GM18909 (cell line): ENCODE results near the gene ERCC1.

Source experiments
- ATAC-seq: cut with Tn5 transposase; IDR thresholded peaks from one replicate; pipeline ENCODE4 v1.9.1; 2021; ENCODE audit warnings: mild to moderate bottlenecking; ENCODE audit not compliant: unreplicated experiment, poor library complexity

Gene ERCC1

GRCh38 chr19:45423589-45424190 lies at the start of gene ERCC1:
TSS of gene ERCC1 (minus strand) at chr19:45423917. CDS start at chr19:45423374, 543 bp downstream.
- peak; percentile 68 for ATAC-seq

DNA sequence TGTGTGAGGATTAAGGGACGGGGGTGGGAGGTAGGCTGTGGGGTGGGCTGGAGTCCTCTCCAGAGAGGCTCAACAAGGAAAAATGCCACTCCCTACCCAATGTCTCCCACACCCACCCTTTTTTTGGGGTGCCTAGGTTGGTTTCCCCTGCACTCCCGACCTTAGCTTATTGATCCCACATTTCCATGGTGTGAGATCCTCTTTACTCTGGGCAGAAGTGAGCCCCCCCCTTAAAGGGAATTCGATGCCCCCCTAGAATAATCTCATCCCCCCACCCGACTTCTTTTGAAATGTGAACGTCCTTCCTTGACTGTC lies 49.6 kb upstream of the ERCC1 start:
- ATAC-seq = no peak

- ATAC-seq = no peak
These were observed 49.0 kb upstream of the ERCC1 start for GRCh38 chr19:45472563-45473366.

DNA sequence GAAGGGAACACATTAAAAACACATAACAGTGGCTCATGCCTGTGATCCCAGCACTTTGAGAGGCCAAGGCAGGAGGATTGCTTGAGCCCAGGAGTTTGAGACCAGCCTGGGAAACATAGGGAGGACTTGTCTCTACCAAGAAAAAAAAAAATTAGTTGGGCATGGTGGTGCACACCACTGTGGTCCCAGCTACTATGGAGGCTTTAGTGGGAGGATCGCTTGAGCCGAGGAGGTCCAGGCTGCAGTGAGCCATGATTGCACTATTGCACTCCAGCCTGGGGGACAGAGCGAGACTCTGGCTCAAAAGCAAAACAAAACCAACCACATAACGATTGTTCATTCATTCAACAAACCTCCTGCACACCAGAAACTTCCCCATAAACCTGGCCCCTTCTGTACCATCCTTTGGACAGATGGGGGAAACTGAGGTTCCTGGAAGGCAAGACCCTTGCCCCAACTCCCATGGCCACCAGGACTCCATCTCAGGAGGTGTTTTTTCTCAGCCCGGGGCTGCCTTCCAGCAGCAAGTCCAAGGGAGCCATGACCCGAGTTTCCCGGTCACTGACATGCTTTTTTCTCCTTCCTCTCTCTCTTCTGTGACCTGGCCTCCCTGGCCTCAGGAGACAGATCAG lies 48.3 kb upstream of the ERCC1 start:
- no peak for ATAC-seq

- ATAC-seq = no peak
These were observed 47.6 kb upstream of the ERCC1 start for GRCh38 chr19:45471111-45471930.

DNA sequence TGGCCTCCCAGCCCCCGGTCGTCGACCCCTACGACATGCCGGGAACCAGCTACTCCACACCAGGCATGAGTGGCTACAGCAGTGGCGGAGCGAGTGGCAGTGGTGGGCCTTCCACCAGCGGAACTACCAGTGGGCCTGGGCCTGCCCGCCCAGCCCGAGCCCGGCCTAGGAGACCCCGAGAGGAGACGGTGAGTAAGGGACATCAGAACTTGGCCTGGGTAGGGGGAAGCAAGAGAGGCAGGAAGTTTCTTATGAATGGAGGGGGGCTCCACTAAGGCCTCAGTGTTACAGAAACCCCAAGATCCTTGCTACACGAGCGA lies 47.0 kb upstream of the ERCC1 start:
- ATAC-seq = no peak

DNA sequence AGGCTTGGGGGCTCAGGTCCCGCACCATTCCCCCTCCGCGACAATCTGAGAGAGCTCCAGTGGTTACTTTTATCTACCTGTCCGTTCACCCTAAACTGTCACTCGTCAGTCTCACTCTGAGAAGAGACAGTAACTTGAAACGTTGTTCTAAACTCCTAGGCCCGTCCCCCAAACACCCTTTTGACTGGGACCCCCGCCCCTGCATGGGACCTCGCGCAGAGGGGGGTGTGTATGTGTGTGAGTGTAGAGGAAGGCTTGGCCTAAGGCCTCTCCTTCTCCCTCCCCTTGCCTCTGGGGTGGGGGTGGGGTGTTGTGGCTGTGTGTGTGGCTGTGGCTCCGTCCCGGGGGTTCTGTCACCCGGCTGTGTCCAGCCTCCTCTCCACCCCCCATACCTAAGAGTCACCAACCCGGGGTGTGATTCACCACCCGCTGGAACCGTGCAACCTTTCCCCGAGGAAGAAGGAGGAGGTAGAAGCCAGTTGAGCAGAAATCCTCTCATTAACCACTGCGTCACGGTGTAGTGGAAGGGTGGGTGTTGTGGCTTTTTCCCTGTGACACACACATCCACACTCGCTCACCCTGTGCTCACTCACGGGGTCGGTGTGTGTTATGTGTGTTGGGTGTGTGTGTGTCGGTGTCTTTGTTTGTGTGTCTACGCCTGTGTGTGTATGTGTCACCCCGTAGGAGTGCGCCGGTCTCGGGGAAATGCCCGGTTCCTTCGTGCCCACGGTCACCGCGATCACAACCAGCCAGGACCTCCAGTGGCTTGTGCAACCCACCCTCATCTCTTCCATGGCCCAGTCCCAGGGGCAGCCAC lies 46.4 kb upstream of the ERCC1 start:
- ATAC-seq = no peak

DNA sequence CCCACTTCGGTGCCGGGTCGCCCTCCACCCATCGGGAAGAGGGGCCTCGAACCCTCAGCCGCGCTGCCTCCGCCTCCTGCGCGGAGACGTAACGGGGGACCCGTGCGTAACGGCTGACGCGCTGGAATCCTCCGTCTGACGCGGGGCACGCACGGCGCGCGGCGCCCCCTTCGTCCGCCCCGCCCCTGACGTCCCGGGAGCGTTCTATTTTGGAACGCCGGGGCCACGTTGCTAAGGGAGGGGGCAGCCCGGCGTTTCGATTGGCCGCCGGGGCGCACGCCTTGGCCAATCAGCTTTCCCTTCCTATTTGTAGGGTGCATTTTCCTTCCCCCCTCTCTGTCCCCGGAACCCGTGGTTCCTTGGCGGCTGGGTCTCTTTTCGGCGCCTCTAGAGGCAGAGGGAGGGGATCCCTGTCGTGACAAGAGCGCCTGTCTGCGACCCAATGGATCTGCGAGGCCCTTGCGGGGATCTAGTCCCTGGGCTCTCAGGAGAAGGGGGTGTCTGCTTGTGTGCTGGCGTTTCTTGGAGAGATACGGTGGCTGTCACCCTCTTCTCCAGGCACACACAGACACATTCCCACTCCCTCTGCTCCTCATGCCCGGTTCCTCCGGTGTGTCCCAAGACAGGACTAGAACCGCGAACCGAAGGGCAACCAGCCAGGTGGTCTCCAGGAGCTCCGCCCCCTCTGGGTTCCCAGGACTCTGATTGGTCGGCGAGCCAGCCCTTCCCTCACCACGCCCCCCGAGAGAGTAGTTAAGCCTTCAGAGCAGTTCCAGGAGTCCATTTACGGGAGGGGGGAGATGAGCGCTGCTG lies 45.6 kb upstream of the ERCC1 start:
- peak; percentile 56 for ATAC-seq

GRCh38 chr19:45468803-45469131 lies 45.0 kb upstream of the ERCC1 start:
- ATAC-seq = peak; percentile 24

GRCh38 chr19:45468159-45468651 lies 44.5 kb upstream of the ERCC1 start:
- ATAC-seq = peak; percentile 13

DNA sequence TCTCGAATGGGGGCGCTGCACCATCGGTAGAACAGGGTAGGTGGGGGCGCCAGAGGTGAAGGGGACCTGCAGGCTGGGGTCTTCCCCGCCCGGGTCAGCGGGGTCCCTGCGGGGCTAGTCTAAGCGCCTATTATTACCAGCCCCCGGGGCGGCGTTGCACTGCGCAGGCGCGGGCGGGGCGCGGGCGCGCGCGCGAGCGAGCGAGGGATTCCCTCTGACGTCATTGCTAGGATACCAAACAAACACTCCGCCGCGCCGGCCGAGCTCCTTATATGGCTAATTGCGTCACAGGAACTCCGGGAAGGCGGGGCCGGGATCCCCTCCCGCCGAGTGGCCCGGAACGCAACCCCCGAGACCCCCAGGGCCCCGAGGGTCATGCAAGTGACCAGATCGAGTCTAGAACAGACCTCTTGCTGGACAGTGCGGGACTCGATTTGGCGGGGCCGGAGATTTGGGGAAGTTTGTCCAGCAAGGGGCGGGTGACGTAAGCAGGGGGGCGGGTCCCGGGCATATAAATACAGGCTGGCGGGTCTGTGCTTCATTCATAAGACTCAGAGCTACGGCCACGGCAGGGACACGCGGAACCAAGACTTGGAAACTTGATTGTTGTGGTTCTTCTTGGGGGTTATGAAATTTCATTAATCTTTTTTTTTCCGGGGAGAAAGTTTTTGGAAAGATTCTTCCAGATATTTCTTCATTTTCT lies 43.9 kb upstream of the ERCC1 start, which contains the start of gene FOSB:
FOSB (plus strand) TSS at position 541 of the 703 bp plus-strand sequence. CDS start 591 bp downstream, outside the sequence.
- peak; percentile 61 for ATAC-seq

- ATAC-seq = no peak
These were observed 43.4 kb upstream of the ERCC1 start for GRCh38 chr19:45467115-45467455.

DNA sequence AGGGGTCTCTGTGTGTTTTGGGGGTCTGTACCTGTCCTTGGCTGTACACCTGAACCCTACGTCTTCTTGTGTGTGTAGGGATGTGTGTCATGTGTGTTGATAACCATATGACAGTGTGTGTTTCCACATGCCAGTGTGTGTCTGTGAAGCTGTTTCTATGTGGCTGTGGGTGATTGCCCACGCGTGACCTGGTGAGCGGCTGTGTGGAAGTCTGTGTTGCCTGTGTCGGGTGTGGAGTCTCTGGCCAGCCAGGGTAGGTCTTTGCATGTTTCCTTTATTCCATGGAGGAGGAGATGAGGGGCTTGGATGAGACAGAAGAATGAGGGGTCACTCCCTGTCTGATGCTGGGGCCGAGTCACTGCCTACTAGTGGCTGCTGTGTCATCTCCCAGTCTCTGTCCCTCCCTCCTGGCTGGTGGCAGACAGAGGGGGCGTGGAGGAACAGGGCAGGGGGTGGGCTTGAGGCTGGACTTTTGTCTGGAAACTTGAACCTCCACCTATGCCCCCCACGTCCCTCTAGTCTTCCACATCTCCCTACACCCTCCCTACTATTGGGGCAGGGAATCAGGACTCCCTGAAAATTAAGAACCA lies 41.2 kb upstream of the ERCC1 start:
- no peak for ATAC-seq

DNA sequence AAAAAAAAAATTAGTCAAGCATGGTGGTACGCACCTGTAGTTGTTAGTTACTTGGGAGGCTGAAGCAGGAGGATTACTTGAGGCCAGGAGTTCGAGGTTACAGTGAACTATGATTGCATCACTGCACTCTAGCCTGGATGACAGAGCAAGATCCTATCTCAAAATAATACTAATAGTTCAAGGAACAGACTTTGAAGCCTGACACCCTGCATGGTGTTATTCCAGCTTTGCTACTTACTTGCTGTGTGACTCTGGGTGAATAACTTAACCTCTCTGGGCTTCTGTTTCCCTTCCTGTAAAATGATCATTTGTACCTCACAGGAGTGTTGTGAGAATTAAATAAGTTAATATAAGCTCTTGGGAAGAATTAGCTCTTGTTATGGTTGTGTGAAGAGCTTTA lies 40.6 kb upstream of the ERCC1 start:
- ATAC-seq = no peak

DNA sequence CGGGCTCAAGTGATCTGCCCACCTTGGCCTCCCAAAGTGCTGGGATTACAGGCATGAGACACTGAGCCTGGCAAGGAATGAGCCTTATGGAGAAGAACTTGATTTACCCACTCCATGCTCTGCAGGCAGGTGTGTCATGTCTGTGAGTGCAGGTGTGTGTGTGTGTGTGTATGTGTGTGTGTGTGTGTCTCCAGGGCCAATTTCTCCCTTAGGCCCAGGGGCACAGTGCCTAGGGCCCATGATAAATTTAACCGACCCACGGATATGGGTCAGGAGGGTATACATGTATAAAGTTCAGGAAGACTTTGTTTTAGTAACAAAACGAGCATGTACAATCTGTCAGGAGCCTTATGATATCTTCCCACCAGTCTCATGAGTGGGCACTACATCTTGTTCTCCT lies 39.5 kb upstream of the ERCC1 start:
- ATAC-seq = no peak

GRCh38 chr19:45462174-45462573 lies 38.5 kb upstream of the ERCC1 start:
- no peak for ATAC-seq

DNA sequence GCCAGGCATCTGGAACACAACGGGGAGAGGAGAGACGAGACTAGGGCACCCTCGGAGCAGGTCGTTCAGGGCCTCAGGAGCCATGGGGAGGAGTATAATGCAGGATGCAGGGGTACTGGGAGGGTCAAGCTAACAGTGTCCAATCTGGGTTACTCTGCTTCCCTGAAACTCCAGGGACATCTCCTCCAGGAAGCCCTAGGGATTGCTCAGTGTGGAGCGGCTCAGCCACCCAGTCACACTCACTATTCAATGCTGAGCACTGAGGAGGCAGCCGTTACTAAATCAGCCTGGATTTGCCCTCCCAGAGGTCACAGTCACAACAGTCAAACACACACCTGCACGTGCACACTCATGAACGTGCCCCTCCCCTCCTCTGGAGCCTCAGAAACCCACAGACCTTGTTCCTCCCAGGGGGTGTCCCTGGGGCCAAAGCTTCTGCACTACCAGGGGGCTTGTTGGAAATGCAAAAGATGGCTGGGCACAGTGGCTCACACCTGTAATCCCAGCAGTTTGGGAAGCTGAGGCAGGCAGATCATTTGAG lies 37.2 kb upstream of the ERCC1 start:
- ATAC-seq = no peak

- no peak for ATAC-seq
These were observed 34.1 kb upstream of the ERCC1 start for GRCh38 chr19:45457776-45458175.
